HL-60/S4 treated with retinoic acid at 250 ng/mL for 4 days and 3 days (cell line): ENCODE measurements around the gene COL4A1.

Experiments
- in situ Hi-C: fragments of 300-500 bp; cut with MboI; formaldehyde crosslinking; loops from 2 replicates; pipeline ENCODE4 v1.7.0; 2022; ENCODE audit warnings: low sequenced_read_pairs

The COL4A1 gene

GRCh38 chr13:110242615-110243014, 64.3 kb downstream of the COL4A1 start:
- in situ Hi-C loops: no loop called here

GRCh38 chr13:110240943-110241342, 66.0 kb downstream of the COL4A1 start:
- in situ Hi-C loops: no loop called here

GRCh38 chr13:110240352-110240751, 66.6 kb downstream of the COL4A1 start:
- in situ Hi-C loops: no loop called here

- in situ Hi-C loops: no loop called here
Observed at GRCh38 chr13:110239280-110240125, 67.5 kb downstream of the COL4A1 start.

- in situ Hi-C loops: no loop called here
Observed at GRCh38 chr13:110238818-110239195, 68.2 kb downstream of the COL4A1 start.

GRCh38 chr13:110237875-110238817, 68.8 kb downstream of the COL4A1 start:
- in situ Hi-C loops: no loop called here

GRCh38 chr13:110236831-110237261, 70.1 kb downstream of the COL4A1 start:
- in situ Hi-C loops: no loop called here

- in situ Hi-C loops: no loop called here
Observed at GRCh38 chr13:110236431-110236830, 70.5 kb downstream of the COL4A1 start.

- in situ Hi-C loops: no loop called here
Observed at GRCh38 chr13:110234532-110234931, 72.4 kb downstream of the COL4A1 start.

- in situ Hi-C loops: no loop called here
Observed at GRCh38 chr13:110233951-110234280, 73.0 kb downstream of the COL4A1 start.

- in situ Hi-C loops: no loop called here
Observed at GRCh38 chr13:110233181-110233950, 73.6 kb downstream of the COL4A1 start.

GRCh38 chr13:110232756-110233155, 74.2 kb downstream of the COL4A1 start:
- in situ Hi-C loops: no loop called here

- in situ Hi-C loops: no loop called here
Observed at GRCh38 chr13:110232142-110232541, 74.8 kb downstream of the COL4A1 start.

GRCh38 chr13:110231348-110232047, 75.5 kb downstream of the COL4A1 start:
- in situ Hi-C loops: no loop called here

GRCh38 chr13:110230661-110231347, 76.2 kb downstream of the COL4A1 start:
- in situ Hi-C loops: no loop called here

- in situ Hi-C loops: no loop called here
Observed at GRCh38 chr13:110229905-110230563, 76.9 kb downstream of the COL4A1 start.

- in situ Hi-C loops: no loop called here
Observed at GRCh38 chr13:110228936-110229904, 77.7 kb downstream of the COL4A1 start.
